GM18520 (cell line): ENCODE measurements around the gene MB21D2.

ENCODE experiments used
- ATAC-seq: cut with Tn5 transposase; IDR thresholded peaks from one replicate; pipeline ENCODE4 v1.9.1; 2021; ENCODE audit not compliant: unreplicated experiment

The MB21D2 gene

DNA sequence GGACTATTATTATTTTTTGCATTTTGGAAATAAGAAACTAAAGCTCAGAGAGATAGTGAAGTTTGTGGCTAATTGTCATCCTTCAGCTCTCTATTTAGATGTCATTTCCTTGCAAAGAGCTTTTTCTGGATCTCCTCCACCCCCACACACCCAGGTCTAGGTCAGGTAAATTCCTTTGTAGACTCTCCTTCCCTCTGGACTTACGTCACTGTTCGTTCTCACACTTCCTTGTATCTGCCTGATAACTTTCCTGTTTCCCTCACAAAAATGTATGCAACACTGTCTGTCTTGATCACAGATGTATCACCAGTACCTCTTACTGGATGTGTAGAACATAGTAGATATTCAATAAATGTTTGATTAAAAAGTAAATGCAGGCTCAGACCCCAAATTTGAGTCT lies 6.1 kb upstream of the MB21D2 start:
- ATAC-seq: no peak

DNA sequence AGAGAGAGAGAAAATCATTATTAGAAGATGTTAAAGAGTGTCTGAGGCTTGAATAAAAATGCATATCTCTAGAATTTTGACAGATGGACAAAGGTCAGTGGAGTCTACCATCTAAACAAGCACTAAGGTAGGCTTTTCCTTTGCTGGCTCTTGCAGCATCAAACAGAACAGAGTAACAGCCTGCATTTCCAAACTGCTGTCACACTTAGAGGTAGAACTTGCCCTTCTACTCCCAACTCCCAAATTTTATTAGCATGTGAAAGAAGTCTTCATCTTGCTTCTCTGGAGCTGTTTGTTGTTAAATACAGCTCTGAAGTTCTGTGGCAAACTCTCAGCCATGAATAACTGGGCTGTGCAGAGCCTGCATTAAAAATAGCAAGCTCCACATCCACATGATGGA lies 4.1 kb upstream of the MB21D2 start:
- no peak for ATAC-seq

DNA sequence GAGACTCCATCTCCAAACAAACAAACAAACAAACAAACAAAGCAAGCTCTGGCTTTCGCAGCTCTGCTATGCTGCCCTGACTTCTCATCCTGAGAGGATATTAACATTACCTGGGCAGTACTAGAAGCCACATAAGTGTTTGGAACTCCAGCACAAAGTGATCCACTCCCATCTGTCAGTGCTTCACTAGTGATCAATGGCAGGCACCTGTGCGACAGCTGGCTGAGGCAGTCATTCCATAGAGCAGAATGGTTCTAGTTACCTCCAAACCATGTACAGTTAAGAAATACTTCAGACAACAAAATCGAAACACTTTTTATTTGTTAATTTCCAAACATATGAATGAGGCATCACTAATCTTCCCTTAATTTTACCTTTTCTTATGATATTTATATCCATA lies 2.8 kb upstream of the MB21D2 start:
- ATAC-seq: no peak

DNA sequence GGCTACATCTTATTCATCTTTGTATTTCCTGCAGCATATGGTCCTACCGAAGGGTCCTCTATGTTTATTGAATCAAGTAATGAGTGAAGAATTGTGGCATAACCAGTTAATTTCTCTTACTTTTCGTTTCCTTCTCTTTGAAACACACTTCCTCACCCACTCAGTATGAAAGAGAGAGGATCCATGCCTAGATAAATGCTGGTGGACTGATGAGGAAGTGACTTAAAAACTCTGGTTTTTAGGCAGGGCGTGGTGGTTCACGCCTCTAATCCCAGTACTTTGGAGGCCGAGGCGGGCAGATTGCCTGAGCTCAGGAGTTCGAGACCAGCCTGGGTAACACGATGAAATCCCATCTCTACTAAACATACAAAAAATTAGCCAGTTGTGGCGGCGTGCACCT lies 2.2 kb upstream of the MB21D2 start:
- no peak for ATAC-seq

DNA sequence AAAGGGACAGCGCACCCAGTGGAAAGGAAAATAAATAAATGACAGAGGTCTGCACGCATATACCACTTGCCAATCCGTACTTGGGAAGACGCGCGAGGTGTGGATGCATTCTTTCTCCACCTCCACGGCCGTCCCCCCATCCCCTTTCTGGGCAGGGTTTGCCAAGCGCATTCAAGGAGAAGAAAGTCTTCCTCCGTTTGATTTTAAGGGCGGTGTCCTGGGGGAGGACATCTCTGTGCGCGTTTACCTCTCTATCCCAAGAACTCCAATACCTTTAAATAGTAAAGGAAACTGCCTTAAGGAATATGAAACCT lies 576 bp upstream of the MB21D2 start:
- no peak for ATAC-seq

DNA sequence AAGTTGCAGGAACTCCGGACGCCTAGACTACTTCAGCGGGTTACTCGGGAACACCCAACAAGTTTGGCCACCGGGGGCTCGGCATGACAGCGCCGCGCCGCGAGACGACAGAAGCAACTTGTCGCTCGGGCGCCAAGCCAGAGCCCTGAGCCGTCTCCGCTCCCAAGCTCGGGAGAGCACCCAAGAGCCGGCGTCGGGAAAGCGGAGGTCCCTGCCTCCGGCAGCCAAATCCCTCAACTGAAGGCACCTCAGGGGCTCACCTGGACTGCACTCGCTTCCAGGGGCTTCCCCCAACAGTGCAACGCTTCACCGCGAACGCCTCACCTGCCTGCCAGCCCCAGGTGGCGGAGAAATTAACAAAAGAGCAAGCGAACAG lies 640 bp downstream of the MB21D2 start:
- no peak for ATAC-seq

DNA sequence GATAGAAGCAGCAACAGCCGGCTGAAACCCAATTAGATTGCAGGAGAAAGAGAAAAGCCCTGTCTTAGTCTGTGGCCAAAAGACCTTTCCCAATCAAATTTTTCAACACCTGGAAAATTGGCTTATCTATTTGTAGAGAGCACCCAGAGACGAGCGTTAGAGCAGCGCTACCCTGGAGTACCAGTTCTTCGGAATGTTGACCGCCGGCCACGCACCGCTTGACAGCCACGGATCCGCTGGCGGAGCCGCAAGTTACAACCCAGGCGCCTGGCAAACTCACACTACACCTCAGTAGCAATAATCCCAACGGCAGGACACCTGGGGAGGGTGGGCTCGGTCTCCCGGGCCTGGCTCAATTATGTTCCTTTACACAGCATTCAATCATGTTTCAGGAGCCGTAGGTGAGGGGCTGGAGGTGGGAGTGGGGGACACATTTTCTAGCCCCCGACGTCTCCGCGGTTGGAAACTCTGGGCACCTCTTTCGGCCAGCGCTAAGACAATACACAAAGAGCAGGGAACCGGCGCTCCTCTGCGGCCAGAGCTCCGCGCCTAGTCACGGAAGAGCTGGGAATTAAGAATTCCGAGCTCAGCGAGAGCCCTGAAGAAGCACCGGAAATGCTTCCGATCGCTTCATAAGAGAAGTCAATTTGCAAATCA lies 1.2 kb downstream of the MB21D2 start:
- ATAC-seq: no peak

DNA sequence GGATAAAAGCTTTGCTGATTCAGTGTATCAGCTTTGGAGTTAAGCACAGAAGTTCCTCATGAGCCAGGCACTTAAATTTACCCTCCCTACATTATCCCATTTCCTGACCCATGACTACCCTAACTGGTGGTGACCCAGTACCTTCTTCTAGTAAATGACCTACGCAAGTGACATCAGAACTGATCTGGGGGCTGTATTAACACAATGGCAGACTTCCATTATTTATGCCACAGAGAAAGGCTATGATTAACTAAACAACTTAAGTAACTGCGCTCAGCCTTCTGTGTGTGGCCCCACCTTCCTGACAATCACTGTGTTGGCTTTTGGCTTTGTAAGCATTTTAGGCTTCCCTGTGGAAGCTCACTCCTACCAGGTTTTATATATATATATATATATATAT lies 1.9 kb downstream of the MB21D2 start:
- ATAC-seq: no peak

DNA sequence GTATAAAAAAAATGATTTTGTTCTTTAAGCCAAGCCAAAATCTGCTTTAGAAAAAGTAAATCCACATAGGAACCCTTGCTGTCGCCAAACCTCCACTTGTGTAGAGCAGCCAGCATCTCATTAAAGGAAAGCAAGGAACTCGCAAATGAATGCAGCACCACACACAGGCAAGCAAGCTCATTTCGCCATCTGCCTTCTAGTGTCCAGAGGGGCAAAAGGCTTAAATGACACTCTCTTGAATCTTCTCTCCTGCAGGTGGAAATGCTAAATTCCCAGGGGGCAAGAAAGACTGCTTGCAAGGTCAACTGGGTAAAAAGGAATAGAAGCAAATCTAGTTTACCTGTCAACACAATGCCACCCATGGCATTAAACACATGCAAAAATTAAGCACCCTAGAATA lies 2.4 kb downstream of the MB21D2 start:
- ATAC-seq: no peak

DNA sequence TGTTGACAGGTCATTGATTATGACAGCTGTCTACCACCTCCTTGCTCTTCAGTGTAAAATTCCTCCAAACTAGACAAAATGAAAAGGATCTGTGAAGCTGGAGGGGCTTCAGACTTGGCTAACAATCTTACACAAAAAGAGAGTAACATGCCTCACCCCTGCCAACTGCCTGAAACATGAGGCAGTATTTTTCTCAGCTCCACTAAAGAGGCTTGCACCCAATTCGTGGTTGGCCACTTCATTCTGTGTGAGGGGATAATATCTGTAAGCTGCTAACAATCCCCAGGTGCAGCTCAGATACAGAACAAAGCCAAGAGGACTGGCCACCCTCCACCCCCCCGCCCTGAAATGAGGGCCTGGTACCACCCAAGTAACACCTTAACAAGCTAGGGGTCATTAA lies 2.8 kb downstream of the MB21D2 start:
- ATAC-seq: no peak

DNA sequence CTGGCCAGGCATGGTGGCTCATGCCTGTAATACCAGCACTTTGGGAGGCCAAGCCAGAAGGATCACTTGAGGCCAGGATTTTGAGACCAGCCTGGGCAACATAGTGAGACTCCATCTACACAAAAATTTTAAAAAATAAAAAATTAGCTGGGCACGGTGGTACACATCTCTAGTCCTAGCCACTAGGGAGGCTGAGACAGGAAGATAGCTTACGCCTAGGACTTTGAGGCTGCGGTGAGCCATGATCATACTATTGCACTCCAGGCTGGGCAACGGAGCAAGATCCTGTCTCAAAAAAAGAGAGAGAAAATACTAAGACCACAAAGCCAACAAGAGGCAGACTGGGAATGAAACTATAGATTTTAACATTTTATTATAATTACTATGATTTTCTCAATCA lies 4.1 kb downstream of the MB21D2 start:
- ATAC-seq: no peak

DNA sequence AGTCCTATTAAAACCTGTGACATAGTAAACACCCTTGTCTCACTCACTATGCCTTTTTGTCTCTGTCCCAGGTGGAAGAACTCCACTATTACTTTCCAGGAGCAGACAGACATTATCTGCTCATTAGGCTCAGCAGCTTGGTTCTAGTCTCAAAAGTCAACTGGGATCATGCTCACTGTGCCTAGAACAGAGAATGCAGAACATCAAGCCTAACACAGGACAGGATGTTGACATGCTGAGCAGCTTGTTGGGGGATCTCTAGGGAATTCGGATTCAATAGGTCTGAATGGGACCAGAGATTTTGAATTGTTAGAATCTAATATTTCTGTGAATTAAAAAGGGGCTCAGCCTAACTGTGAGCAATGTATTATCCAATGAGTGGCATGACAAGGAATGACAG lies 6.4 kb downstream of the MB21D2 start:
- no peak for ATAC-seq

DNA sequence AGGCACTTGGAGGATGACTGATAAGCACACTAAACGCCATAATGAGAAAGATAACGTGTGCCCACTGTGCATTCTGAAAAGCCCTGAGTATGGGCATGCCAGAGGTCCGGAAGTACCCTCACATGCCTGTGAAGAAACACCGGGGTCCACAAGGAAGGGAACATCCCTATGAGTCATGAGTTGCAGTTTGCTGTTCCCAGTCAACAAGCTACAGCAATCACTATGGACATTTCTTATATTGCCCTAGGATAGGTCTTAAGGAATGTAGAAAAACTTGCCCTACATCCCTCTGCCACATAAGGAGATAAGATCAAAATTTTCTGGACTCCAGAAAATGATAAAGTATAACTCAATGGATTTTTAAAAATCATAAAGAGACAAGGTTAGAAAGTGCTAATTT lies 9.9 kb downstream of the MB21D2 start:
- no peak for ATAC-seq

DNA sequence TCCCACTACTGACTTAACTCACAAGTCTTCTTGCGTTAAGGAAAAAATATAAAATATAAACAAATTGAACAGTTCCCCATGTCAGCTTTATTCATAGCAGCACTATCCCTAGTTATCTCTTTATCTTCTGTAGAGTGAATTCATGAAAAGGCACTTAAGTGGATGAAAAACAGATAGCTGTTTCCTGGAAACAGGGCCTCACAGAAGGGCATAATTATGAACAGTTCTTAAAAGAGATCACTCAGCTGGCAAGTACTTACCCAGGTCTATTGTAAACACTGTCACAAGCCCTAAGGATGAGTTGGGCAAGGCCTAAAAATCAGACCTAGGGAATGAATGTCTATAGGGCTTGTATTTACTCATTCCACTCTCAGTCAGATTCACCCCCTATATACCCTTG lies 10.7 kb downstream of the MB21D2 start:
- no peak for ATAC-seq

DNA sequence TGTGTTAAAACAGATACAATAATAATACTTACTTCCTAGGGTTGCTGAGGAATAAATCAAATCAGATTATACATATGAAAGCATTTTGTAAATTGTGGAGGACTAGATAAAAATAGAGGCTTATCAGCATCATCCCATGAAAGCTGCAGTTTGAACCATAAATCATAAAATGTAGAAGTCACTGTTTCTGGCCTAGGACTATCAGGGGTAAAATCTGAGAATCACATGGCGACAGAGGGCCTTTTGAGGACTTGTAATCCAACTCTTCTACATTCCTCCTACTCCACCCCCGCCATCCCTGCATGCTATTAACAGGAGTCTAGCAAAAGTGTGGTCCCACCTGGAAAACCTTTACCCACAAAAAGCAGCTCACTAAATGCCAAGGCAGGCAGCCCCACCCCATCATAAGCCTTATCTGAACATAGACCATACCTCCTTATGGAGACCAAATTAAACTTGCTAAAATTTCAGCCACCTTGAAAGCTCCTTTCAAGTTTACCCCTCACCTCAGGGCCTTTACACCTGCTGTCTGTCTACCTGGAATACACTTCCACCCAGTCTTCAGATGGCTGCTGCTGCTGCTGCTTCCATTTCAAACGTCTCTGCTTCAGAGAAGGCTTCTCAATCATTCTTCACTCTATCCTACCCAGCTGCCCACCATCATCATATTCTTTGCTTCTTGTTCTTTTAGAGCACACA lies 11.5 kb downstream of the MB21D2 start:
- no peak for ATAC-seq

DNA sequence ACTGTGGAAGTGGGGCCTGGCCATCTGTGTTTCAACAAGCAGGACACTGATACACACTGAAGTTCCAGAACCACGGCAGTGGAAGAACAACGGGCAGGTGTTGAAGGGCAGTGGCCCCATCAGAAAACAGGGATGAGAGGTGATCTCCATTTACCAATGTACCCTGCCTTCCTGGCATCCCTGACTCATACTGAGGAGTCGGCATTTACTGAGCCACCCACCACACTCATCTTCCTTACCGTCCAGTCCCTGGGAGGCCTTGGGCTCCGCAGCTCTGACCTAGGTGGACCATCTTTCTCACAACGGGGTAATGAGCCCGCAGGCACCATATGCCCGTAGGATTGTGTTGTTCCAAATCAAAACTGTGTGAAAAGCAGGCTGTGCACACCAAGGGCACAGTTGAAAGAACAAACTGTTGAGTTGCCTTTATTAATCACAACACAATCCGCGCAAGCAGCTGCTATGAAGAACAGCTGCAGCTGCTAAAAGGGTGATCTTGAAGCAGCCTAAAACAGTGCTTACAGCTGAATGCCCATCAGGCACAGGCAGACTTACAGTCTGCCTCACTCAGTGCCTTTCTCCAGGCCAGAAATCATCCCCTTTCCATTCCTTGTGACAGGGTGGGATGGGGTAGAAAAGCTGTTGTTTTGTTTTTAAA lies 12.9 kb downstream of the MB21D2 start:
- ATAC-seq: no peak

DNA sequence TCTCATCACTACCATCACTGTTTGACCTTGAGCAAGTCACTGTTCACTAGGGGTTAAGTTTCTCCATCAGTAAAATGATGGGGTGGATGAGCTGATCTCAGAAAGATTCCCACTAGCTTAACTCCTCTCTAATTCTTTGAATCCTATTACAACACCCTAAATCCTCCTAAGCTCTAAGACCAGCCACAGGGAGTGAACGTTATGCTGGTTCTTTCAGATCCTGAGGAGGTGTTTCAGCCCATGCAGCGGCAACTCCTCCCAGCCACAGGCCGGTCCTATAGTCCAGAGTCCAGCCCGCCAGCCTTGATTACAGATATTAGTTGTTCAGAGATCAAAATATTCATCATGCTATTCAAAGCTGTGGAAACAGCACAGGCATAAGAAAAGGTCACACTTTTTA lies 15.1 kb downstream of the MB21D2 start:
- no peak for ATAC-seq

DNA sequence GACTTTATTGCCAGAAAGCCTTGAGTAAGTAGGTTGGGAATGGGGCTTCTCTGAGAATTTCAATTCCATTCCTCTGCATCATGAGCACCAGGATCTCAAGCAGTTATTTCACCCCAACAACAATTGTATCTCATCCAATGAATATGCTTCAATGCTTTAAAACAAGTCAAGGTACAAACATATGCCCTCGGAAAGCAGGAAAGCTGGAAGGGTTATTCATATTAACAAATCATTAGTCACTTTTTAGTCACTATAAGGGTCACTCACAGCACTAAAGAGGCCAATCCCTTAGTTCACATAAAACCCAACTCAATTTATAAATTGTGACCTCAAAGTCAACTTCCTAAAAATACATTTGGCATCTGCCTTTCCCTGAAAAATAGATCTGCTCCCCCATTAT lies 16.2 kb downstream of the MB21D2 start:
- ATAC-seq: no peak

DNA sequence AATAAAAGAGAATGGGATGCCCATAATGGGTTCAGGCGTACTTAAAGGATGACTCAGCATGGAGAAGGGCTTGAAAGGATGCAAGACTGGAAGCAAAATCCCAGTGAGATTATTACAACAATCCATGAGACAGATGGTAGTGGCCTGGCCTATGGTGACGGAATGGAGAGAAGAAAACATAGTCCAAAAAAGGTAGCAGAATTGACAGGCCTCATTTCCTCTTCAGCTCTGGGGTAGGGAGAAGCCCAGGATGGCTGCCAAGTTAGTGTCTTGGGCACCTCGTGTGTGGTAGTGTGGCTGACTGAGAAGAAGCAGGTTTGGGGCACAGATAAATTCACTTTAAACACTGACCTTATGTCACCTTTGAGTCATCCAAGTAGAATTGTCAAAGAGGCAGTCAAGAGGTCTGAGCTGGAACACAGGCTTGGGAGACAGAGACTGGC lies 18.1 kb downstream of the MB21D2 start:
- ATAC-seq: no peak

DNA sequence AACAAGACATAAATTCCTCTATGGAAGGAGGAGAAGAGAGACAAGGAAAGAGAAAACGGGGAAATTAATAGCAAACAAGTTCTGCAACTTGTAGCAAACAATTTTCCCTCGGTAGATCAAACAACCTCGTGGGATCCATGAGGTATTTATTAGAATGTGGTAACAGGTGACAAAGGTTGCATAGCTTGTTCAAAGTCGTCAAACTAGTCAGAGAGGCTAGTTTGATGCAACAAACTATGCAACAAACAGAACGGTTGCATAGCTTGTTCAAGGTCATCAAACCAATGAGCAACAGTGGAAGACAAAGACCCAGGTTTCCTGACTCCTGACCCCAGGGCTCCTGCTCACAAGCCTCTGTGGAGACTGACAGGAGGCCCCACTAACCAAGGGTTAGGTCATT lies 20.7 kb downstream of the MB21D2 start:
- no peak for ATAC-seq

DNA sequence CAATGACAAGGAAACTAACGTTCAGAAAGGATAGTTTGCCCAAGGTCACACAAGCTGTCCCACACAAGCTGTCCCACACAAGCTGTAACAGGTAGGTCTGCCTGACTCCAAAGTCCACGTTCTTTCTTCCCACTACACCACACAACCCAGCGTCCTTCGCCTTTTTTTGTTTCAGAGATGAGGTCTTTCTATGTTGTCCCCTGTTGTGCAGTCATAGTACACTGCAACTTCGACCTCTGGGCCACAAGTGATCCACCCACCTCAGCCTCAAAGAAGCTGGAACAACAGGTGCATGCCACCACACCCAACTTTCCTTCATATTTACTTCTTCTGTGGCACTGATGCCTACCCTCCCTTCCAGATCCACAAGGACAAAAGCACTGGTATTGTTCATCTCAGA lies 21.4 kb downstream of the MB21D2 start:
- no peak for ATAC-seq

DNA sequence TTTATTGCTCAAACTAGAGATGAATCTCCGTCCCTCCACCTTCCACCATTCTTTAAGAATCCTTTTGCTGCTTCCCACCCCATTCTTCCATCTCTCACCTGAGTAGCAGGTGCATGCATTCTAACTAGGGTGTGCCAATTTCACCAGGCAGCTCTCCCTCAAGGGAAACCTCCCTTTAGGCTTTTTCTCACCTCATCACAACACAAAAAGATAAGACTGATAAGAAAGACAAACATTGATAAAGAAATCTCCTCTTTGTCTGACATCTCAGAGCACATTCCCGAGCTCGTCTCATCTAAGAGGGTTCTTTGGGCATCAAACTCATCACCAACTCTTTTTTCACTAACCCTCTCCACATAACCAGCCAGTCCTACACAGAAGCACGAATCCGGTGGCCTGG lies 23.0 kb downstream of the MB21D2 start:
- no peak for ATAC-seq
